Panc1 (cell line): ENCODE data around the gene PSMB9. TPM values are rescaled to one million over a fixed set of nuclear protein-coding genes. Genes with fewer than 3 reads are reported as not detected.

Experiments
- ATAC-seq: fragments of 200-7000 bp; cut with Tn5 transposase; 2 replicates; pipeline ENCODE4 v1.9.1; 2020; ENCODE audit warnings: mild to moderate bottlenecking, moderate library complexity
- BruUV-seq: library from RNA; stranded (reverse); fragments of 400-500 nt; replicated peaks from 2 replicates; lab custom pipeline; 2021; lab: Mats Ljungman, UMichigan
- CTCF ChIA-PET: fragments of 300-600 bp; sonication (Branson Sonifier 250); formaldehyde crosslinking; loops from one replicate; lab custom pipeline; 2022; ENCODE audit warnings: antibody characterized with exemption; lab: Charles Lee
- POLR2A ChIA-PET: fragments of 300-600 bp; sonication (Branson Sonifier 250); formaldehyde crosslinking; loops from one replicate; lab custom pipeline; 2022; ENCODE audit warnings: antibody characterized with exemption; lab: Charles Lee
- DNase-seq: peaks from one replicate; pipeline ENCODE4 v3.0.0-alpha.2; 2010; ENCODE audit warnings: low read depth, low spot score
- H3K27ac ChIP-seq: 2 replicates; pipeline ENCODE4 v1.5.1; 2011; ENCODE audit warnings: mild to moderate bottlenecking, low read length, inconsistent platforms
- H3K27me3 ChIP-seq: fragments of 200-500 bp; sonication (Bioruptor generic); 2 replicates; pipeline ENCODE4 v1.6.0; 2014; ENCODE audit warnings: low read length, inconsistent platforms; ENCODE audit not compliant: control insufficient read depth, insufficient read depth
- H3K36me3 ChIP-seq: fragments of 200-500 bp; sonication (Bioruptor generic); 2 replicates; pipeline ENCODE4 v1.5.1; 2014; ENCODE audit warnings: inconsistent platforms, mild to moderate bottlenecking, low read length, moderate library complexity; ENCODE audit not compliant: control insufficient read depth, insufficient read depth
- H3K4me1 ChIP-seq: 2 replicates; pipeline ENCODE4 v1.5.1; 2011; ENCODE audit warnings: inconsistent platforms, mild to moderate bottlenecking, low read length, moderate library complexity; ENCODE audit not compliant: control insufficient read depth, insufficient read depth
- H3K4me3 ChIP-seq, 2 experiments: 2 replicates each; pipeline ENCODE4 v1.5.1; 2011 to 2012; ENCODE audit warnings: low read depth in 2 of 2, low read length in 2 of 2, mild to moderate bottlenecking in 2 of 2, inconsistent platforms in 1 of 2, moderate library complexity in 1 of 2
- H3K9me3 ChIP-seq: fragments of 200-500 bp; sonication (Bioruptor generic); 2 replicates; pipeline ENCODE4 v1.5.1; 2014; ENCODE audit warnings: low read depth, mild to moderate bottlenecking, inconsistent platforms, low read length, moderate library complexity; ENCODE audit not compliant: control insufficient read depth, insufficient read depth
- CTCF ChIP-seq: fragments of 450-650 bp; IDR thresholded peaks from 2 replicates; pipeline ENCODE4 v1.5.1; 2017; ENCODE audit warnings: mild to moderate bottlenecking
- POLR2AphosphoS5 ChIP-seq: IDR thresholded peaks from 2 replicates; pipeline ENCODE4 v1.6.1; 2012; ENCODE audit warnings: mild to moderate bottlenecking, low read depth, low read length, moderate library complexity
- REST ChIP-seq, 2 experiments: IDR thresholded peaks; 2 replicates each; pipeline ENCODE4 v1.6.1; 2011 to 2012; ENCODE audit warnings: low read depth in 2 of 2, control low read depth in 1 of 2, low read length in 1 of 2, mild to moderate bottlenecking in 1 of 2, moderate library complexity in 1 of 2; ENCODE audit not compliant: insufficient read depth in 1 of 2
- SIN3A ChIP-seq: IDR thresholded peaks from 2 replicates; pipeline ENCODE4 v1.6.1; 2012; ENCODE audit warnings: low read depth, mild to moderate bottlenecking, low read length, moderate library complexity, borderline replicate concordance; ENCODE audit not compliant: insufficient read depth
- TCF7L2 ChIP-seq: IDR thresholded peaks from 2 replicates; pipeline ENCODE4 v1.6.1; 2011; ENCODE audit warnings: mild to moderate bottlenecking, low read depth, low read length, inconsistent platforms
- in situ Hi-C: cut with HindIII; loops from 2 replicates; pipeline ENCODE4 v1.10.0; 2016; ENCODE audit warnings: low sequenced_read_pairs, low pct_unique_long_range_greater_than_20kb
- intact Hi-C: fragments of 100-400 bp; cut with micrococcal nuclease; formaldehyde crosslinking; loops from one replicate; pipeline ENCODE4 v1.10.0; 2022; ENCODE audit not compliant: unreplicated experiment
- total RNA-seq: library from RNA; stranded (reverse); gene quantifications from one replicate; pipeline ENCODE4 v1.2.1, GENCODE V29; 2021; ENCODE audit not compliant: unreplicated experiment

PSMB9 gene
- total RNA-seq, 1 experiment from 2014 or later = 41.5 TPM

- H3K36me3 ChIP-seq = no peaks in the 10 kb centered on the region
- in situ Hi-C loops = no loop called here
- no TSS peak for BruUV-seq
- H3K27me3 ChIP-seq = peaks cover 8% of the 10 kb centered on the region
- no peaks in the 10 kb centered on the region for H3K9me3 ChIP-seq
- POLR2A ChIA-PET = no interaction called here
- intact Hi-C loops = no loop called here
- DNase-seq = no peak
- no peaks in the 10 kb centered on the region for H3K4me1 ChIP-seq
- ATAC-seq = no peak
- TF ChIP-seq CTCF = no peak
- no peak for TF ChIP-seq POLR2AphosphoS5
- no peak for TF ChIP-seq REST (IDR thresholded peaks at IDR 0.05; ENCODE audit: insufficient read depth in 1 of 2, low read depth in 2 of 2, low read length in 1 of 2)
- no peak for TF ChIP-seq TCF7L2
- H3K4me3 ChIP-seq = no peak overlapping the region
- CTCF ChIA-PET = no interaction called here
- no peak overlapping the region for H3K27ac ChIP-seq
Observed at GRCh38 chr6:32807020-32807580, 46.9 kb upstream of the PSMB9 start.

GRCh38 chr6:32809171-32809570 is 44.8 kb upstream of the PSMB9 start:
- Histone ChIP-seq H3K36me3 (no peaks in the 10 kb centered on the region), H3K27me3 (peaks cover 7% of the 10 kb centered on the region; the same call in 1 of the 2 replicates), H3K4me1 (no peaks in the 10 kb centered on the region), H3K27ac (no peak overlapping the region), H3K9me3 (no peaks in the 10 kb centered on the region), H3K4me3 (no peak overlapping the region)
- no TSS peak for BruUV-seq
- intact Hi-C loops = no loop called here
- ATAC-seq = no peak
- TF ChIP-seq TCF7L2 (no peak), CTCF (no peak), REST (IDR thresholded peaks at IDR 0.05; ENCODE audit: insufficient read depth in 1 of 2, low read depth in 2 of 2, low read length in 1 of 2) (no peak), POLR2AphosphoS5 (no peak), SIN3A (no peak)
- CTCF ChIA-PET = no interaction called here
- in situ Hi-C loops = no loop called here
- POLR2A ChIA-PET = no interaction called here
- DNase-seq = no peak
